K562 (cell line): ENCODE data around the gene FBXO48. TPM values are rescaled to one million over a fixed set of nuclear protein-coding genes. Genes with fewer than 3 reads are reported as not detected.

Experiments used
- CBX1 ChIP-seq: sonication (generic); IDR thresholded peaks from 2 replicates; pipeline ENCODE4 v1.6.1; 2016; ENCODE audit warnings: antibody characterized with exemption, low read depth, mild to moderate bottlenecking
- CBX2 ChIP-seq: fragments of 200-600 bp; sonication (generic); IDR thresholded peaks from one replicate; pipeline ENCODE4 v1.6.1; 2012; ENCODE audit warnings: mild to moderate bottlenecking, low read length, inconsistent platforms; ENCODE audit not compliant: insufficient read depth, poor library complexity, severe bottlenecking
- CREB1 ChIP-seq, 2 experiments: sonication (generic) in 1 of 2; formaldehyde crosslinking in 1 of 2; IDR thresholded peaks; 2 replicates each; pipeline versions ENCODE4 v1.6.1 to v1.8.0; 2012 to 2022; ENCODE audit warnings: inconsistent platforms in 1 of 2, mild to moderate bottlenecking in 1 of 2, missing genetic modification reagents in 1 of 2, moderate library complexity in 1 of 2
- DDX20 ChIP-seq: fragments of 450-650 bp; IDR thresholded peaks from 2 replicates; pipeline ENCODE4 v1.6.1; 2016; ENCODE audit warnings: missing genetic modification characterization, low read depth, mild to moderate bottlenecking, missing compliant biosample characterization, moderate library complexity
- IFI16 ChIP-seq: fragments of 250-450 bp; sonication (Bioruptor Pico); IDR thresholded peaks from 2 replicates; pipeline ENCODE4 v2.1.2; 2022; ENCODE audit warnings: mild to moderate bottlenecking, inconsistent platforms
- LEF1 ChIP-seq: fragments of 450-650 bp; IDR thresholded peaks from 2 replicates; pipeline ENCODE4 v1.6.1; 2016; ENCODE audit warnings: mild to moderate bottlenecking
- PTTG1 ChIP-seq: fragments of 450-650 bp; IDR thresholded peaks from 2 replicates; pipeline ENCODE4 v1.6.1; 2016; ENCODE audit warnings: low read depth, mild to moderate bottlenecking, missing genetic modification characterization, missing compliant biosample characterization
- RBM39 ChIP-seq: fragments of 200-400 bp; formaldehyde crosslinking; optimal IDR thresholded peaks from 2 replicates; pipeline ENCODE3; 2018; ENCODE audit warnings: low read depth, low read length
- SIRT6 ChIP-seq: IDR thresholded peaks from one replicate; pipeline ENCODE4 v1.6.1; 2012; ENCODE audit warnings: low read depth, mild to moderate bottlenecking, control low read depth, inconsistent platforms, low read length, moderate library complexity
- TAF15 ChIP-seq: fragments of 200-400 bp; formaldehyde crosslinking; IDR thresholded peaks from 2 replicates; pipeline ENCODE4 v1.6.1; 2017; ENCODE audit warnings: mild to moderate bottlenecking, low read depth, low read length, moderate library complexity
- XRCC5 ChIP-seq: fragments of 200-400 bp; formaldehyde crosslinking; IDR thresholded peaks from 2 replicates; pipeline ENCODE4 v1.6.1; 2017; ENCODE audit warnings: low read depth, mild to moderate bottlenecking, low read length
- ZC3H11A ChIP-seq: IDR thresholded peaks from 2 replicates; pipeline ENCODE4 v1.6.1; 2012; ENCODE audit warnings: low read depth, low read length, improper control_type of control experiment
- ZNF445 ChIP-seq: fragments of 250-450 bp; sonication (Bioruptor Pico); IDR thresholded peaks from 2 replicates; pipeline ENCODE4 v1.4.0; 2020; ENCODE audit warnings: low read depth, mild to moderate bottlenecking, moderate library complexity
- ZNF766 ChIP-seq: fragments of 200-800 bp; sonication (Bioruptor generic); conservative IDR thresholded peaks from 2 replicates; pipeline ENCODE4 v1.6.1; 2016; ENCODE audit warnings: missing genetic modification characterization, missing compliant biosample characterization
- polyA plus RNA-seq, 8 experiments: library from polyadenylated mRNA; depleted of rRNA in 4 of 8; stranded (reverse) in 5 of 8; unstranded in 3 of 8; fragments of >200 nt; fragmentation: Nextera tagmentation in 2 of 8; fragmentation: Illumina TruSeq in 1 of 8; extraction: Ambion mirVana in 2 of 8; extraction: Trizol in 1 of 8; gene quantifications; 2 replicates each; pipeline versions ENCODE4 v1.2.1 to v1.2.3, GENCODE V29; 2011 to 2014; ENCODE audit warnings: inconsistent platforms in 1 of 8, missing spikeins in 1 of 8
- total RNA-seq, 7 experiments: library from RNA; depleted of rRNA in 6 of 7; stranded (reverse); fragments of >200 nt in 6 of 7; fragmentation: Illumina TruSeq in 2 of 7; extraction: Trizol in 2 of 7; gene quantifications; 2 replicates each; pipeline versions ENCODE4 v1.2.1 to v1.2.3, GENCODE V29; 2011 to 2021; ENCODE audit warnings: low replicate concordance in 1 of 7
- TF ChIP-seq, protein P1 (sequence below): sonication (generic); formaldehyde crosslinking; IDR thresholded peaks from 2 replicates; pipeline ENCODE4 v1.8.0; 2022; ENCODE audit warnings: missing genetic modification reagents, mild to moderate bottlenecking, borderline replicate concordance
- TF ChIP-seq, protein P2 (sequence below): fragments of 450-650 bp; IDR thresholded peaks from 2 replicates; pipeline ENCODE4 v1.6.1; 2016; ENCODE audit warnings: low read depth, mild to moderate bottlenecking, moderate library complexity
- TF ChIP-seq, protein P3 (sequence below): fragments of 450-650 bp; IDR thresholded peaks from 2 replicates; pipeline ENCODE4 v1.6.1; 2016; ENCODE audit warnings: low read depth
- TF ChIP-seq, protein P4 (sequence below): fragments of 250-450 bp; sonication (Bioruptor Pico); IDR thresholded peaks from 2 replicates; pipeline ENCODE4 v1.9.0; 2021; ENCODE audit warnings: mild to moderate bottlenecking

The FBXO48 gene
- total and polyA plus RNA-seq, 9 of the 15 experiments (the other 6 are each of a cell fraction or from before 2014, with no cell fraction given) = 0.36 to 1.8 (median 0.73) TPM

DNA sequence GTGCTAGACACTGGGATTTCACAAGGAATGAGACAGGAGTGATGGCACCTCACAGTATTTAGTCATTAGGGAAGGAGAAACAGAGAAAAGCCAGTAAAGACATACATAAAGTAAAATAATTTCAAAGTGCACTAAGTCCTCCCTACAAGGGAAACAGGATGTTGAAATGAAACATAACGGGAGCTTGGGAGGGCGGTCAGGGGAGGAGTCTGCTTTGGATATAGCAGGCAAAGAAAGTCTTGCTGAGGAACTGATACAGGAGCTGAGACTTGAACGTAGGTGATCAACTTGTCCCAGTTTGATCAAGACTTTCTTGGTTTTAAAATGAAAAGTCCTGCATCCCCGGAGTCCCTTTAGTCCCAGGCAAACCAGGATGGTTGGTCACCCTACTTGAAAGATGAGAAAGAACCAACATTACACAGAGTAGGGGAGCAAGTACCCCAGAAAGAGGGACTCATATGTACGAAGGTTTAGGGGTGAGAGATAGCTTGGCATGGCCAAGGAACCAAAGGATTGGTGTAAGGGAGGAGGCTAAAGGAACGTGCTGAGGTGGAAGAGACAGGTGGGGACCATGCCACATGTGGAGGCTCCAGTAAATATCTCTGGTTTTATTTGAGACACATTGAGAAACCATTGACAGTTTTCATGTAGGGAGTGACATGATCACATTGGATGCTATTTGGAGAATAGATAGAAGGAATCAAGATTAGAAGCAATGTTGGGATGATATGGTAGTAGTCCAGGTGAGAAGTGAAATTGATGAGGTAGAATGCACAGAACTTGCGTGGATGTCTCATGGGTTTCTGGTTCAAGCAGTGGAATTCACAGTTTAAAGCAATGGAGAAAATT lies 28.4 kb downstream of the FBXO48 start (continued):
- TF ChIP-seq, protein P1, sequence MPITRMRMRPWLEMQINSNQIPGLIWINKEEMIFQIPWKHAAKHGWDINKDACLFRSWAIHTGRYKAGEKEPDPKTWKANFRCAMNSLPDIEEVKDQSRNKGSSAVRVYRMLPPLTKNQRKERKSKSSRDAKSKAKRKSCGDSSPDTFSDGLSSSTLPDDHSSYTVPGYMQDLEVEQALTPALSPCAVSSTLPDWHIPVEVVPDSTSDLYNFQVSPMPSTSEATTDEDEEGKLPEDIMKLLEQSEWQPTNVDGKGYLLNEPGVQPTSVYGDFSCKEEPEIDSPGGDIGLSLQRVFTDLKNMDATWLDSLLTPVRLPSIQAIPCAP = no peak
- no peak for TF ChIP-seq SIRT6
- TF ChIP-seq ZNF445 (CRISPR knock-in tag) = peak; percentile 96
- peak; percentile 82; the same call in 1 of the 2 replicates for TF ChIP-seq CBX1
- no peak for TF ChIP-seq ZNF766
- no peak for TF ChIP-seq IFI16 (CRISPR knock-in tag)
- TF ChIP-seq, protein P2, sequence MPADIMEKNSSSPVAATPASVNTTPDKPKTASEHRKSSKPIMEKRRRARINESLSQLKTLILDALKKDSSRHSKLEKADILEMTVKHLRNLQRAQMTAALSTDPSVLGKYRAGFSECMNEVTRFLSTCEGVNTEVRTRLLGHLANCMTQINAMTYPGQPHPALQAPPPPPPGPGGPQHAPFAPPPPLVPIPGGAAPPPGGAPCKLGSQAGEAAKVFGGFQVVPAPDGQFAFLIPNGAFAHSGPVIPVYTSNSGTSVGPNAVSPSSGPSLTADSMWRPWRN = no peak
- no peak for TF ChIP-seq ZC3H11A
- TF ChIP-seq TAF15 = no peak
- no peak for TF ChIP-seq RBM39
- TF ChIP-seq PTTG1 (tag) = no peak
- TF ChIP-seq, protein P3, sequence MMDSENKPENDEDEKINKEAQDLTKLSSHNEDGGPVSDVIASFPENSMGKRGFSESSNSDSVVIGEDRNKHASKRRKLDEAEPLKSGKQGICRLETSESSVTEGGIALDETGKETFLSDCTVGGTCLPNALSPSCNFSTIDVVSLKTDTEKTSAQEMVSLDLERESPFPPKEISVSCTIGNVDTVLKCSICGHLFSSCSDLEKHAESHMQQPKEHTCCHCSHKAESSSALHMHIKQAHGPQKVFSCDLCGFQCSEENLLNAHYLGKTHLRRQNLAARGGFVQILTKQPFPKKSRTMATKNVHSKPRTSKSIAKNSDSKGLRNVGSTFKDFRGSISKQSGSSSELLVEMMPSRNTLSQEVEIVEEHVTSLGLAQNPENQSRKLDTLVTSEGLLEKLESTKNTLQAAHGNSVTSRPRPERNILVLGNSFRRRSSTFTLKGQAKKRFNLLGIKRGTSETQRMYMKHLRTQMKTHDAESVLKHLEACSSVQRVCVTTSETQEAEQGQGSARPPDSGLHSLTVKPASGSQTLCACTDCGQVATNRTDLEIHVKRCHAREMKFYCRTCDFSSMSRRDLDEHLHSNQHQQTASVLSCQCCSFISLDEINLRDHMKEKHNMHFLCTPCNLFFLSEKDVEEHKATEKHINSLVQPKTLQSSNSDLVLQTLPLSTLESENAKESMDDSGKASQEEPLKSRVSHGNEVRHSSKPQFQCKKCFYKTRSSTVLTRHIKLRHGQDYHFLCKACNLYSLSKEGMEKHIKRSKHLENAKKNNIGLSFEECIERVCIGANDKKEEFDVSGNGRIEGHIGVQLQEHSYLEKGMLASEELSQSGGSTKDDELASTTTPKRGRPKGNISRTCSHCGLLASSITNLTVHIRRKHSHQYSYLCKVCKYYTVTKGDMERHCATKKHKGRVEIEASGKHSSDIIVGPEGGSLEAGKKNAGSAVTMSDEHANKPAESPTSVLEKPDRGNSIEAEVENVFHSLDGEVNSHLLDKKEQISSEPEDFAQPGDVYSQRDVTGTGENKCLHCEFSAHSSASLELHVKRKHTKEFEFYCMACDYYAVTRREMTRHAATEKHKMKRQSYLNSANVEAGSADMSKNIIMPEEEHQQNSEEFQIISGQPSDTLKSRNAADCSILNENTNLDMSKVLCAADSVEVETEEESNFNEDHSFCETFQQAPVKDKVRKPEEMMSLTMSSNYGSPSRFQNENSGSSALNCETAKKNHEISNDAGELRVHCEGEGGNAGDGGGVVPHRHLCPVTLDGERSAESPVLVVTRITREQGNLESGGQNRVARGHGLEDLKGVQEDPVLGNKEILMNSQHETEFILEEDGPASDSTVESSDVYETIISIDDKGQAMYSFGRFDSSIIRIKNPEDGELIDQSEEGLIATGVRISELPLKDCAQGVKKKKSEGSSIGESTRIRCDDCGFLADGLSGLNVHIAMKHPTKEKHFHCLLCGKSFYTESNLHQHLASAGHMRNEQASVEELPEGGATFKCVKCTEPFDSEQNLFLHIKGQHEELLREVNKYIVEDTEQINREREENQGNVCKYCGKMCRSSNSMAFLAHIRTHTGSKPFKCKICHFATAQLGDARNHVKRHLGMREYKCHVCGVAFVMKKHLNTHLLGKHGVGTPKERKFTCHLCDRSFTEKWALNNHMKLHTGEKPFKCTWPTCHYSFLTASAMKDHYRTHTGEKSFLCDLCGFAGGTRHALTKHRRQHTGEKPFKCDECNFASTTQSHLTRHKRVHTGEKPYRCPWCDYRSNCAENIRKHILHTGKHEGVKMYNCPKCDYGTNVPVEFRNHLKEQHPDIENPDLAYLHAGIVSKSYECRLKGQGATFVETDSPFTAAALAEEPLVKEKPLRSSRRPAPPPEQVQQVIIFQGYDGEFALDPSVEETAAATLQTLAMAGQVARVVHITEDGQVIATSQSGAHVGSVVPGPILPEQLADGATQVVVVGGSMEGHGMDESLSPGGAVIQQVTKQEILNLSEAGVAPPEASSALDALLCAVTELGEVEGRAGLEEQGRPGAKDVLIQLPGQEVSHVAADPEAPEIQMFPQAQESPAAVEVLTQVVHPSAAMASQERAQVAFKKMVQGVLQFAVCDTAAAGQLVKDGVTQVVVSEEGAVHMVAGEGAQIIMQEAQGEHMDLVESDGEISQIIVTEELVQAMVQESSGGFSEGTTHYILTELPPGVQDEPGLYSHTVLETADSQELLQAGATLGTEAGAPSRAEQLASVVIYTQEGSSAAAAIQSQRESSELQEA = no peak
- TF ChIP-seq LEF1 = no peak
- TF ChIP-seq CBX2 = no peak
- TF ChIP-seq, protein P4, sequence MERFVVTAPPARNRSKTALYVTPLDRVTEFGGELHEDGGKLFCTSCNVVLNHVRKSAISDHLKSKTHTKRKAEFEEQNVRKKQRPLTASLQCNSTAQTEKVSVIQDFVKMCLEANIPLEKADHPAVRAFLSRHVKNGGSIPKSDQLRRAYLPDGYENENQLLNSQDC (CRISPR knock-in tag) = peak; percentile 91; the same call in 1 of the 2 replicates
- TF ChIP-seq CREB1 (IDR thresholded peaks at IDR 0.05) = no peak
- TF ChIP-seq CREB1 (CRISPR knock-in tag; IDR thresholded peaks at IDR 0.05) = no peak
- TF ChIP-seq XRCC5 = no peak
- TF ChIP-seq DDX20 = no peak
